Thoracic aorta (tissue), 2 donors: ENCODE results near the gene PCNT. TPM values are rescaled to one million over a fixed set of nuclear protein-coding genes. Genes with fewer than 3 reads are reported as not detected.
A peak's percentile ranks its signal among the peaks of the same experiment; 100 is the strongest.

Experiments used
- ATAC-seq: fragments of 150-250 bp; one replicate; pipeline ENCODE4 v1.8.0; 2017; ENCODE audit warnings: low read depth; ENCODE audit not compliant: insufficient number of reproducible peaks, low FRiP score
- DNase-seq: peaks from one replicate; pipeline ENCODE4 v3.0.0-alpha.2; 2020; ENCODE audit warnings: low spot score
- H3K27ac ChIP-seq, 2 donors: fragments of 200-600 bp; sonication (generic); 1 replicate in 1 of 2; 2 replicates in 1 of 2; pipeline ENCODE4 v1.5.1; 2016; ENCODE audit warnings: mild to moderate bottlenecking in 2 of 2, moderate library complexity in 2 of 2
- H3K27me3 ChIP-seq: fragments of 200-600 bp; sonication (generic); replicated peaks from 2 replicates; pipeline ENCODE4 v1.6.0; 2016; ENCODE audit warnings: mild to moderate bottlenecking; ENCODE audit not compliant: insufficient read depth
- H3K36me3 ChIP-seq: fragments of 200-600 bp; sonication (generic); one replicate; pipeline ENCODE4 v1.5.1; 2016
- H3K4me1 ChIP-seq, 2 donors: fragments of 200-600 bp; sonication (generic); 1 replicate in 1 of 2; 2 replicates in 1 of 2; pipeline versions ENCODE4 v1.5.1 to v1.6.0; 2016; ENCODE audit warnings: low read depth in 2 of 2, mild to moderate bottlenecking in 1 of 2; ENCODE audit not compliant: control insufficient read depth in 1 of 2
- H3K4me3 ChIP-seq: fragments of 200-600 bp; sonication (generic); 2 replicates; pipeline ENCODE4 v1.5.1; 2016; ENCODE audit warnings: mild to moderate bottlenecking
- H3K9me3 ChIP-seq: fragments of 200-600 bp; sonication (generic); 2 replicates; pipeline ENCODE4 v1.5.1; 2016
- total RNA-seq, 2 donors: library from RNA; depleted of rRNA; stranded (reverse); fragments of >200 nt; gene quantifications; one replicate each; pipeline versions ENCODE4 v1.1.0 to v1.2.3, GENCODE V29; 2016
- TF ChIP-seq, protein P1 (sequence below): fragments of 200-600 bp; sonication (generic); IDR thresholded peaks from one replicate; pipeline ENCODE4 v1.5.1; 2019; ENCODE audit warnings: antibody characterized with exemption

PCNT gene
- total RNA-seq, 2 donors from 2014 or later: 46.8 to 51.4 TPM

DNA sequence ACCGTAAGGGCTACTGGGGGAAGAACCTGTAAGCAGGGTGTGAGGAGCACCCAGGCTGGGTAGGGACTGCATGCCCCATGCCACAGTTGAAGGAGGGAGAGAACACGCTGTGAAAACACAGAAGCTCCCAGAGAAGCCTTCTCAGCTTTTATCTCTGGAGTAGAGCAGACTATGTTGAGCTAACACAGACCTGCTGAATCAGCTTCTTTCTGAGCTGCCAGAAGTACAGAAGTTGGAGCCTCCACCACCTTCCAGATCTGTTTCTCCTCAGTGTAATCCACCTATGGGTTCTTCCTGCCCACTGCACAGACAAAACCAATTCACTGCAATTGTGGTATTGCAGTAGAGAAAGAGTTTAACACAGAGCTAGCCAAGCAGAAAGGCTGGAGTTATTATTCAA lies 32.4 kb upstream of the PCNT start:
- Histone ChIP-seq H3K9me3 (no peaks in the 10 kb centered on the region), H3K36me3 (no peaks in the 10 kb centered on the region), H3K27ac (no peak overlapping the region), H3K4me3 (no peak overlapping the region), H3K4me1 (peaks cover 3 to 5% of the 10 kb centered on the region in 2 donors), H3K27me3 (no peaks in the 10 kb centered on the region)
- no peak for DNase-seq
- no peak for ATAC-seq
- TF ChIP-seq, protein P1, sequence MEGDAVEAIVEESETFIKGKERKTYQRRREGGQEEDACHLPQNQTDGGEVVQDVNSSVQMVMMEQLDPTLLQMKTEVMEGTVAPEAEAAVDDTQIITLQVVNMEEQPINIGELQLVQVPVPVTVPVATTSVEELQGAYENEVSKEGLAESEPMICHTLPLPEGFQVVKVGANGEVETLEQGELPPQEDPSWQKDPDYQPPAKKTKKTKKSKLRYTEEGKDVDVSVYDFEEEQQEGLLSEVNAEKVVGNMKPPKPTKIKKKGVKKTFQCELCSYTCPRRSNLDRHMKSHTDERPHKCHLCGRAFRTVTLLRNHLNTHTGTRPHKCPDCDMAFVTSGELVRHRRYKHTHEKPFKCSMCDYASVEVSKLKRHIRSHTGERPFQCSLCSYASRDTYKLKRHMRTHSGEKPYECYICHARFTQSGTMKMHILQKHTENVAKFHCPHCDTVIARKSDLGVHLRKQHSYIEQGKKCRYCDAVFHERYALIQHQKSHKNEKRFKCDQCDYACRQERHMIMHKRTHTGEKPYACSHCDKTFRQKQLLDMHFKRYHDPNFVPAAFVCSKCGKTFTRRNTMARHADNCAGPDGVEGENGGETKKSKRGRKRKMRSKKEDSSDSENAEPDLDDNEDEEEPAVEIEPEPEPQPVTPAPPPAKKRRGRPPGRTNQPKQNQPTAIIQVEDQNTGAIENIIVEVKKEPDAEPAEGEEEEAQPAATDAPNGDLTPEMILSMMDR: no peak

DNA sequence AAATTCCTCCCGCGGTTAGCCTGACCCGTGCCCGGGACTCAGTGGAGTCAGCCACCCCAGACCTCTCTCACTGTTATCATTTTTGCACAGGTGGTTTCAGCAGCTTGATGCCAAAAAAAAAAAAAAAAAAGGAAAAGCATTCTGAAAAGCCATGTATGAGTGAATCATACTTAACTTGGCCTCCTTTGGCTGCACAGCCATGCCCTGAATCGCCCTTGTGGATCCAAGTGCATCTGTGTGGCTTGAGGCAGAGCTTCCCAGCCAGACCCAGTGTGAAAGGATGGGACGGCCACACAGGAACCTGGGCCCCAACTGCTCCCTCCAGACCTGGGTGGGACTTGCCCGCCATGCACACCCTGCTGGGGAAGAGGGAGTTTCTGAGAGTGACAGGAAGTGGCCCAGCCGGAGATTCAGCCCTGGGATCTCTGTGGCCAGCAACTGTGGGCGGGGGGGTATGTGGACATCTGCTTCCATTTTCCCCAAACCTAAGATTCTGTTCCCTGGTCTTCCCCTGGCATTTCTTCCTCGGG lies 29.2 kb upstream of the PCNT start:
- no peaks in the 10 kb centered on the region for H3K9me3 ChIP-seq
- no peak overlapping the region for H3K27ac ChIP-seq
- no peaks in the 10 kb centered on the region for H3K27me3 ChIP-seq
- ATAC-seq (no peak), DNase-seq (no peak)
- TF ChIP-seq, protein P1: no peak
- peaks cover 5 to 10% of the 10 kb centered on the region in 2 donors for H3K4me1 ChIP-seq
- H3K4me3 ChIP-seq: no peak overlapping the region
- H3K36me3 ChIP-seq: no peaks in the 10 kb centered on the region

DNA sequence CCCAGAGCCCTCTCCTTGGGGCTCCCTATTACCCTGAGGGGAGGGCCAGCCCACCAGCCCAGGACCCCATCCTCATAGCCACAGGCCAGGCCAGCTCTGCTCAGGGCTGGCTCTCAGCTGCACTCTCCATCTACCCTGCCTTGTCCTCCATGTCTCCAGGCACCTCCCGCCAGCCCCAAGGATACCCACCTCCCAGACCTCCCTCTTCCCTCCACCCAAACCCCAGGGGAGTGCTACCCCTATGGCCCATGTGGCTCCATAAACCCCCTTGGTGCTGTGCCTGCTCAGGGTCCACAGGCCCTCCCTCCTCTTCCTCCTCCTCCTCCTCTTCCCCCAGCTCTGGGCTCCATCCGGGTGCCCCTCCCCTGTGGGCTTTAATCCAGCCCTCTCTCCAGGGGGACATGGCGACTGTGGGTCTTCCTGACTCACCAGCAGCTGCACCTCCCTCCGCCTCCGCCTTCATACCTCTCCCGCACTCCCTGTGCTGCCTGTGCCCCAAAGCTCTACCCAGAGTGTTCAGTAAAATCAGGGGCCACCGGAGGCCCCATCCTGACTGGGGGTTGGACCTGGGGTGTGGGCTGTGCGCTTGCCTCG lies 28.7 kb upstream of the PCNT start:
- no peak for ATAC-seq
- H3K27ac ChIP-seq: no peak overlapping the region
- no peaks in the 10 kb centered on the region for H3K27me3 ChIP-seq

DNA sequence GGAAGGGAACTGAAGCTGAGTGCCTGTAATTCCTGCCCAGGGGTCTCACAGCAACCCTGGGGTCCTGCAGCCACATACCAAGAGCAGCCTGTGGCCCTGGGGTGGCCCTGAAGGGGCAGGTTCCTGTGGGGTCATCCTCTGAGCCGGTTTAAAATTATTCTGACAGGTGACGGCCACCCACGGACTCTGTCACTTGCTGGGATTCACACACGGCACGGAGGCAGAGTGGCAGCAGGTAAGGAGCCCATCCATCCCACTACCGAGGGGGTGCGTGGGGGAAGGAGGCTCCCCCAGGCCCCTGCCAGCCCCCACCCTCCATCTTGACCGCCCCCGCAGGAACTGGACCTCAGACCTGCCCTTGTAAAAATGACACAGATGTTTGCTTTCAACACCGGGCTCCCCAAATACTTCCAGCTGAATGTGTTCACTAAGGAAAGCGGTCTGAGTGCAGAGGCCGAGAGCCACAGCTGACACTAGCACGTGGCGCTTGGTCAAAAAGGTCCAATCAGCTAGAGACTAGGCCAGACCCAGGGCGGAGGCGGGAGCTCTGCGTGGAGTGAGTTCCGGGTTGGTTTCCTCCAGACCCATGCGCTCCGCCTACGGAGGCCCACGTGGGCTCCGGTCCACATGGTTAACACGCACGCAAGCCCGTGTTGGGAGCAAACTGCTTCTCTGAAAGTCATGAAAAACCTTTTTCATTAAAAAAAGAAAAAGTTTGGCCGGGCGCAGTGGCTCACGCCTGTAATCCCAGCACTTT lies 27.8 kb upstream of the PCNT start:
- Histone ChIP-seq H3K9me3 (no peaks in the 10 kb centered on the region), H3K27ac (no peak overlapping the region), H3K27me3 (no peaks in the 10 kb centered on the region)

More for the DNA sequence above, 28.7 kb upstream of the PCNT start:
- H3K36me3 ChIP-seq: no peaks in the 10 kb centered on the region
- H3K9me3 ChIP-seq: no peaks in the 10 kb centered on the region
- peaks cover 5 to 10% of the 10 kb centered on the region in 2 donors for H3K4me1 ChIP-seq
- TF ChIP-seq, protein P1: no peak
- no peak for DNase-seq
- H3K4me3 ChIP-seq: no peak overlapping the region

More for the DNA sequence above, 27.8 kb upstream of the PCNT start:
- ATAC-seq: no peak
- Histone ChIP-seq H3K4me1 (peaks cover 5 to 10% of the 10 kb centered on the region in 2 donors), H3K36me3 (no peaks in the 10 kb centered on the region), H3K4me3 (peak overlapping the region; percentile 43)
- TF ChIP-seq, protein P1: no peak
- DNase-seq: peak; percentile 15
